ENCODE measurements around the gene LRP3.

LRP3 gene

DNA sequence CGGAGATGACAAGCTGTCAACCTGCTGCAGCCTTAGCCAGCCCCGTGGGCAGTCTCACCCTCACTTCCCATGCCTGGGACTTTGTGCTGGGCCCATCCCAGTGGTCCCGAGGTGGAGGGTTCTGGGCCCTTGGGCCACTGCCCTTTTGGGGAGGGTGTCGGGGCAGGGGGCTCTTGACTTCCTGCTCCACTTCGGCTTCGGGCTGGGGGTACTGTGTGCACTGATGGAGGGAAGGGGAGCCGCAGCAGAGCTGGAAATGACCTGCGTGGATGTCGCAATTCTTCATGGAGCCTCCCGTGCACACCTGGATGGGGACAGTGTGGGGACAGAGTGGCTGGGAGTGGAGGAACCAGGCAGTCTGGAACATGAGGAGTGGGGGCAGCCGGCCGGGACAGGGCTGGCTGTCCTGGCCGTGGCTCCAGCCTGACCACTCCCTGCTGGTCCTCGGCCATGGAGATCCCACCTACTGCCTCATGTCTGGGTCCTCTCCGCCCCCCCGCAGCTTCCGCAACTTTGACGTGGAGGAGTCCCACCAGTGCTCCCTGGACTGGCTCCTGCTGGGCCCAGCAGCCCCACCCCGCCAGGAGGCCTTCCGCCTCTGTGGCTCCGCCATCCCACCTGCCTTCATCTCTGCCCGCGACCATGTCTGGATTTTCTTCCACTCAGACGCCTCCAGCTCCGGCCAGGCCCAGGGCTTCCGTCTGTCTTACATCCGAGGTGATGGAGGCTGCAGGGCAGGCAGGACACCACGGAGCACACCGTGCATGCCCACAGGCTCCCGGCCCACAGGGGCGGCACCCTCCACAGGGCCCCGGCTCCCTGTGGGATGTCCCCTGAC is 10.2 kb downstream of the LRP3 start:
- Histone ChIP-seq H3K9ac (no peak overlapping the region), H3K9me3 (ENCODE audit: control insufficient read depth, low read length) (no peaks in the 10 kb centered on the region), H3K27ac (no peak overlapping the region), H3K4me2 (ENCODE audit: low read length) (no peak overlapping the region), H3K79me2 (no peaks in the 10 kb centered on the region), H3K36me3 (ENCODE audit: control insufficient read depth, insufficient read depth, low read length) (no peaks in the 10 kb centered on the region), H2AFZ (no peak overlapping the region), H3K27me3 (ENCODE audit: control insufficient read depth, insufficient read depth, low read length) (no peaks in the 10 kb centered on the region), H3K4me3 (ENCODE audit: low read depth, low read length) (no peak overlapping the region), H3K4me1 (no peaks in the 10 kb centered on the region)
- TF ChIP-seq, protein P1, sequence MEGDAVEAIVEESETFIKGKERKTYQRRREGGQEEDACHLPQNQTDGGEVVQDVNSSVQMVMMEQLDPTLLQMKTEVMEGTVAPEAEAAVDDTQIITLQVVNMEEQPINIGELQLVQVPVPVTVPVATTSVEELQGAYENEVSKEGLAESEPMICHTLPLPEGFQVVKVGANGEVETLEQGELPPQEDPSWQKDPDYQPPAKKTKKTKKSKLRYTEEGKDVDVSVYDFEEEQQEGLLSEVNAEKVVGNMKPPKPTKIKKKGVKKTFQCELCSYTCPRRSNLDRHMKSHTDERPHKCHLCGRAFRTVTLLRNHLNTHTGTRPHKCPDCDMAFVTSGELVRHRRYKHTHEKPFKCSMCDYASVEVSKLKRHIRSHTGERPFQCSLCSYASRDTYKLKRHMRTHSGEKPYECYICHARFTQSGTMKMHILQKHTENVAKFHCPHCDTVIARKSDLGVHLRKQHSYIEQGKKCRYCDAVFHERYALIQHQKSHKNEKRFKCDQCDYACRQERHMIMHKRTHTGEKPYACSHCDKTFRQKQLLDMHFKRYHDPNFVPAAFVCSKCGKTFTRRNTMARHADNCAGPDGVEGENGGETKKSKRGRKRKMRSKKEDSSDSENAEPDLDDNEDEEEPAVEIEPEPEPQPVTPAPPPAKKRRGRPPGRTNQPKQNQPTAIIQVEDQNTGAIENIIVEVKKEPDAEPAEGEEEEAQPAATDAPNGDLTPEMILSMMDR (IDR thresholded peaks at IDR 0.05), result no peak

DNA sequence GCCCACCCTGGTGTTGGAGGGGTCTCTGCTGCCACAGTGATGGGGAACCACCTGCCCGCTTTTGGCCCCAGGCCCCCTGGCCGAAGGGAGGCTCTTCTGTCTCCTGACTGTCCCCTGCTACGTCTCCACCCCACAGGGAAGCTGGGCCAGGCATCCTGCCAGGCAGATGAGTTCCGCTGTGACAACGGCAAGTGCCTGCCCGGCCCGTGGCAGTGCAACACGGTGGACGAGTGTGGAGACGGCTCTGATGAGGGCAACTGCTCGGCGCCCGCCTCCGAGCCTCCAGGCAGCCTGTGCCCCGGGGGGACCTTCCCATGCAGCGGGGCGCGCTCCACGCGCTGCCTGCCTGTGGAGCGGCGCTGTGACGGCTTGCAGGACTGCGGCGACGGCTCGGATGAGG is 11.0 kb downstream of the LRP3 start:
- H3K27ac ChIP-seq, result no peak overlapping the region
- H2AFZ ChIP-seq, result no peak overlapping the region
- H3K4me2 ChIP-seq (ENCODE audit: low read length), result no peak overlapping the region
- no peaks in the 10 kb centered on the region for H3K27me3 ChIP-seq (ENCODE audit: control insufficient read depth, insufficient read depth, low read length)
- H3K4me3 ChIP-seq (ENCODE audit: low read depth, low read length), result no peak overlapping the region
- H3K36me3 ChIP-seq (ENCODE audit: control insufficient read depth, insufficient read depth, low read length), result no peaks in the 10 kb centered on the region
- H3K9ac ChIP-seq, result no peak overlapping the region
- no peaks in the 10 kb centered on the region for H3K4me1 ChIP-seq
- H3K79me2 ChIP-seq, result no peaks in the 10 kb centered on the region
- H3K9me3 ChIP-seq (ENCODE audit: control insufficient read depth, low read length), result no peaks in the 10 kb centered on the region
- TF ChIP-seq, protein P1 (IDR thresholded peaks at IDR 0.05), result no peak

DNA sequence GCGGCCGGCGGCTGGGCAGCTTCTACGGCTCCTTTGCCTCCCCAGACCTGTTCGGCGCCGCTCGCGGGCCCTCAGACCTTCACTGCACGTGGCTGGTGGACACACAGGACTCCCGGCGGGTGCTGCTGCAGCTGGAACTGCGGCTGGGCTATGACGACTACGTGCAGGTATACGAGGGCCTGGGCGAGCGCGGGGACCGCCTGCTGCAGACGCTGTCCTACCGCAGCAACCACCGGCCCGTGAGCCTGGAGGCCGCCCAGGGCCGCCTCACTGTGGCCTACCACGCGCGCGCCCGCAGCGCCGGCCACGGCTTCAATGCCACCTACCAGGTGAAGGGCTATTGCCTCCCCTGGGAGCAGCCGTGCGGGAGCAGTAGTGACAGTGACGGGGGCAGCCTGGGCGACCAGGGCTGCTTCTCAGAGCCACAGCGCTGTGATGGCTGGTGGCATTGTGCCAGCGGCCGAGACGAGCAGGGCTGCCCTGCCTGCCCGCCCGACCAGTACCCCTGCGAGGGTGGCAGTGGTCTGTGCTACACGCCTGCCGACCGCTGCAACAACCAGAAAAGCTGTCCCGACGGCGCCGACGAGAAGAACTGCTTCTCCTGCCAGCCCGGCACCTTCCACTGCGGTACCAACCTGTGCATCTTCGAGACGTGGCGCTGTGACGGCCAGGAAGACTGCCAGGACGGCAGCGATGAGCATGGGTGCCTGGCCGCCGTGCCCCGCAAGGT is 11.6 kb downstream of the LRP3 start:
- Histone ChIP-seq H3K4me3 (ENCODE audit: low read depth, low read length) (no peak overlapping the region), H2AFZ (no peak overlapping the region), H3K9ac (no peak overlapping the region), H3K4me2 (ENCODE audit: low read length) (no peak overlapping the region), H3K9me3 (ENCODE audit: control insufficient read depth, low read length) (no peaks in the 10 kb centered on the region), H3K36me3 (ENCODE audit: control insufficient read depth, insufficient read depth, low read length) (no peaks in the 10 kb centered on the region), H3K27ac (no peak overlapping the region), H3K4me1 (no peaks in the 10 kb centered on the region), H3K79me2 (no peaks in the 10 kb centered on the region), H3K27me3 (ENCODE audit: control insufficient read depth, insufficient read depth, low read length) (no peaks in the 10 kb centered on the region)
- TF ChIP-seq, protein P1 (IDR thresholded peaks at IDR 0.05), result no peak

DNA sequence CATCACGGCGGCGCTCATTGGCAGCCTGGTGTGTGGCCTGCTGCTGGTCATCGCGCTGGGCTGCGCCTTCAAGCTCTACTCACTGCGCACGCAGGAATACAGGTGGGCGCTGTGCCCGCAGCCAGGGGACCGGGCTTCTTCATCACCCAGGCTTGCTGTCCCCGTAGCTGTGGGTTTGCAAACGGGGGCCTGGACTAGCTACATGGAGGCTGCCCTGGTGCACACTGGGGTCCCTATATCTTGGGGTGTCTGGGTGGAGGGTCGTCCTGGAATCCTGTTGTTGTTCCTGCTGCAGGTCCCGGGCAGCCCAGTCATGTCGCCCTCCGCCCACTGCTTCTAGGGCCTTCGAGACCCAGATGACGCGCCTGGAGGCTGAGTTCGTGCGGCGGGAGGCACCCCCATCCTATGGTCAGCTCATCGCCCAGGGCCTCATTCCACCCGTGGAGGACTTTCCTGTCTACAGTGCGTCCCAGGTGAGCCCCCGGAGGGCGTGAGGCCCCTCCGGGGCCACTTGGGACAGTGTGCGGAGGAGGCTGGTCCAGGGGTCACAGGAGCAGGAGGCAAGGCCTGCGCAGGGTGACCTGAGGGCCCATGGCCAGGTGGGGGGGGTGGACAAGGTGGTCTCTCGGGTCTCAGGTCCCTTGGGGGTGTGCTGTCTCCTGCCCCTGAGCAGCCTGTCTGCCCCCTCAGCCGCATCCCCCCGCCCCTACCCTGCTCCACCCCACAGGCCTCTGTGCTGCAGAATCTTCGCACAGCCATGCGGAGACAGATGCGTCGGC is 12.3 kb downstream of the LRP3 start:
- H3K4me2 ChIP-seq (ENCODE audit: low read length), result no peak overlapping the region
- no peak overlapping the region for H3K9ac ChIP-seq
- H3K27ac ChIP-seq, result no peak overlapping the region
- H3K27me3 ChIP-seq (ENCODE audit: control insufficient read depth, insufficient read depth, low read length), result no peaks in the 10 kb centered on the region
- H2AFZ ChIP-seq, result no peak overlapping the region
- TF ChIP-seq, protein P1 (IDR thresholded peaks at IDR 0.05), result no peak
- no peaks in the 10 kb centered on the region for H3K79me2 ChIP-seq
- H3K36me3 ChIP-seq (ENCODE audit: control insufficient read depth, insufficient read depth, low read length), result no peaks in the 10 kb centered on the region
- no peaks in the 10 kb centered on the region for H3K9me3 ChIP-seq (ENCODE audit: control insufficient read depth, low read length)
- H3K4me1 ChIP-seq, result no peaks in the 10 kb centered on the region
- no peak overlapping the region for H3K4me3 ChIP-seq (ENCODE audit: low read depth, low read length)
